HG02642 (cell line): ENCODE results near the gene MRPL39.
A peak's percentile ranks its signal among the peaks of the same experiment; 100 is the strongest.

Source experiments
- ATAC-seq: cut with Tn5 transposase; IDR thresholded peaks from one replicate; pipeline ENCODE4 v1.9.1; 2021; ENCODE audit warnings: mild to moderate bottlenecking; ENCODE audit not compliant: unreplicated experiment, poor library complexity

The MRPL39 gene

GRCh38 chr21:25619198-25619597 lies 11.9 kb upstream of the MRPL39 start:
- ATAC-seq, result no peak

- ATAC-seq, result no peak
Measured at GRCh38 chr21:25615880-25616279, 8.6 kb upstream of the MRPL39 start.

- no peak for ATAC-seq
Measured at GRCh38 chr21:25614441-25614840, 7.2 kb upstream of the MRPL39 start.

GRCh38 chr21:25608044-25608737 lies 910 bp upstream of the MRPL39 start:
- ATAC-seq, result peak; percentile 83

GRCh38 chr21:25589887-25590286 lies 17.4 kb downstream of the MRPL39 start:
- no peak for ATAC-seq

GRCh38 chr21:25586791-25587190 lies 20.5 kb downstream of the MRPL39 start:
- ATAC-seq, result no peak

GRCh38 chr21:25586326-25586725 lies 21.0 kb downstream of the MRPL39 start:
- ATAC-seq, result no peak

- ATAC-seq, result no peak
Measured at GRCh38 chr21:25584833-25585676, 22.2 kb downstream of the MRPL39 start.

GRCh38 chr21:25583370-25584130 lies 23.7 kb downstream of the MRPL39 start:
- ATAC-seq, result no peak

GRCh38 chr21:25582888-25583287 lies 24.4 kb downstream of the MRPL39 start:
- ATAC-seq, result no peak

- ATAC-seq, result no peak
Measured at GRCh38 chr21:25582164-25582790, 25.0 kb downstream of the MRPL39 start.

- ATAC-seq, result no peak
Measured at GRCh38 chr21:25581582-25581981, 25.7 kb downstream of the MRPL39 start.

GRCh38 chr21:25580912-25581260 lies 26.4 kb downstream of the MRPL39 start:
- ATAC-seq, result no peak

GRCh38 chr21:25579226-25580013 lies 27.9 kb downstream of the MRPL39 start:
- no peak for ATAC-seq

- peak; percentile 33 for ATAC-seq
Measured at GRCh38 chr21:25578056-25578961, 29.0 kb downstream of the MRPL39 start.

GRCh38 chr21:25577424-25578055 lies 29.7 kb downstream of the MRPL39 start:
- peak; percentile 15 for ATAC-seq

GRCh38 chr21:25573409-25574206 lies 33.7 kb downstream of the MRPL39 start:
- peak; percentile 22 for ATAC-seq
